ENCODE results near the gene MS4A7.

The MS4A7 gene

GRCh38 chr11:60371386-60371785, 6.9 kb upstream of the MS4A7 start:
- no peak for DNase-seq

DNA sequence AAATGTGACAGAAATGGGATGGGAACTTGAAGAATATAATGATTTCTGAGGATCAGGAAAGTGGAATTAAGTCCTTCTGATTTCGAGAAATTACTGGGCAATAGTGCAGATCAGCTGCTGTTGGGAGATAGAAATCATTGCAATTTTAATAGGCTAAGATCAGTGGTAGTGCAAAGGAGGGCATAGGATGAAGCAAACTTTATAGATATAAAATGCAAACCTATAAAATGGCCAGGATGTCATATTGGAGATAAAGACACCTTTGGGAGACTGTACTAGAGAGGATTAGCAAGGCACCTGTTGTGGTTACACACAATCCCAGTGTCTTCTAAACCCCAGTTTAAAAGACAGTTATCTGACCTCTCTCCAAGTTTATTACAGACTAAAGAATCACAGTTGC, 6.5 kb upstream of the MS4A7 start:
- no peak for DNase-seq

- no peak for DNase-seq
Measured at GRCh38 chr11:60372767-60373166, 5.6 kb upstream of the MS4A7 start.

- no peak for DNase-seq
Measured at GRCh38 chr11:60375316-60375715, 3.0 kb upstream of the MS4A7 start.

GRCh38 chr11:60376601-60377000, 1.7 kb upstream of the MS4A7 start:
- DNase-seq: no peak

DNA sequence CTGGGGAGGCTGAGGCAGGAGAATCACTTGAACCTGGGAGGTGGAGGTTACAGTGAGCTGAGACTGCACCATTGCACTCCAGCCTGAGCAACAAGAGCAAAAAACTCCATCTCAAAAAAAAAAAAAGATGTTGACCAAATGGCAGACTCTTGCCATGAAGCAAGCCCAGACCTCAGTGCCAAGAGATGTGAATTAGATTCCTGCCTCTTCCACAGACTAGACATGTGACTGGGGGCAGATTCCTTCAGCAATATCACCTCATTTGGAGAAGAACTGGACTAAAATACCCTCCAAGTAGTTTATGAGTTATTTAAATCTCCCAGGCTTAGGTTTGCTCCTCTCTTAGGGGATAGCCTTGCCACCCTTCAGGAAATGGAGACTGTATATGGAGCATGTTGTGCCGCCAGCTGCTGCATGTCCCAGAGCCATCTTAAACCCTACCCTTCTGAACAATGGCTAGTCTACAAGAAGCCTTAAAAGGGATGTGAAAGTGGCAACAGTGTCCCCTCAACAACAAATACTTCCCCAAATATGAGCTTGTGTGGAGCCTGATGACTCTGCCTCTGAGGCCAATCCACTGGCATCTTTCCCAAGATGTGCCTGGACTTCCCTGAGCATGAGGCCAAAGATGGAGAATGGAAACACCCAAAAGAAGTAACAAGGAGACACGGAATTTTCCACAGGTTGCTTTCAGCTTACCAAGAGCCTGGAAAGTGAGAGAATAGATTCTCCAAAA, 763 bp upstream of the MS4A7 start:
- DNase-seq: no peak

DNA sequence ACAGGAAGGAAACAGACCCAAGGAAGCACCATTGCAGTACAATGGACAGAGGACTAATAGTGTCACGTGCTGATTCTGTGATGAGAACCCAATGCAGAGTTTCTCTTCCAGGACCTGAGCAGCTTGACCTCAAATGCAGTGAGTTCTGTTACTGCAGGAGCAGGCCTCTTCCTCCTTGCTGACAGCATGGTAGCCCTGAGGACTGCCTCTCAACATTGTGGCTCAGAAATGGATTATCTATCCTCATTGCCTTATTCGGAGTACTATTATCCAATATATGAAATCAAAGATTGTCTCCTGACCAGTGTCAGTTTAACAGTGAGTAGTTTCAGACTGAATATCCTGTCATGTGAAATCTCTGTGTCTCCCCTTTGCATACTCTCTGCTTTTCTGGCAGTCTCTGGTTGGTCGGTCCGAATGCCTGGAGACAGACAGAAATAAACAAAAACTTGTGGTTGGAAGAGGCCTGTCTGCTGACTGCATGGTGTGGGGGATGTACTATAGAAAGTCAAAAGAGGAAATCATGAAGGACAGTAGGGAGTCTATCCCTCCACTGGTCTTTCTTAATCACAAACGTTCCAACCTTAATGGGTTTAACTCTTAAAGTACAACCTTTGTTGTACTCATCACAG, 11.1 kb downstream of the MS4A7 start:
- DNase-seq: no peak

GRCh38 chr11:60390419-60390818, 12.1 kb downstream of the MS4A7 start:
- no peak for DNase-seq

DNA sequence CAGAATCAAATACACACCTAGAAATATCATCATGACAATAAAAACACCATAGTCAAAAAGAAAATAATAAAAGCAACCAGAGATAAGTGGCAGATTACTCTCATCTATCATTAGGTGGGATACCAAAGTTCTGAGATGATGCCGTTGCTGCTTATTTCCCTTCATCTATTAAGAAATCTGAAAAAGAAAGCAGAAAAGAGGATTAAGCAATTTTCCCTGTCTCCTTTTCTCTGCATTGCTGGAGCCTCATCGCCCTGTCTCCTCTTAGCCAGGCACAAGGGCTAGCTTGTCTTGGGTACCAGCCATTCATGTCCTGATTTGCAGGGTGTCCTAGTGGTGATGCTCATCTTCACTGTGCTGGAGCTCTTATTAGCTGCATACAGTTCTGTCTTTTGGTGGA, 14.0 kb downstream of the MS4A7 start:
- no peak for DNase-seq

GRCh38 chr11:60393016-60393415, 14.7 kb downstream of the MS4A7 start:
- no peak for DNase-seq

- no peak for DNase-seq
Measured at GRCh38 chr11:60394666-60395380, 16.5 kb downstream of the MS4A7 start.

DNA sequence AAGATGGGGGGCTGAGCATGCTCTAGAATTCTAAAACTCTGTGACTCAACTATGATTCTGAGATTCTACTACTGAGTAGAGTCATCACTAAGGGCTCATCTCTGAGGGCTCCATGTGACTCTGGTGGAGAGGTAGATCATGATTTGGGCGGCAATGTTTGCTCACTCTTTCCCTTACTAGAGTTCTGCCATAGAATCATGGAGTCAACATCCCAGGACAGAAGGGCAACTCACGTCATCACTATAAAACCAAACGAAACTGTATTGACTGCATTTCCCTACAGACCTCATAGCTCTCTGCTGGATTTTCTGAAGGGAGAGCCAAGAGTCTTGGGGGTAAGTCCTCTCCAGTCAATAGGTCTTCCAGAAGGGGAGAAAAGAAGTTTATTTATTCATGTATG, 18.1 kb downstream of the MS4A7 start, which contains the start of gene MS4A14:
Gene MS4A14 (plus strand): TSS at position 78 of the 400 bp plus-strand sequence. CDS start 120 bp downstream, at position 198.
- no peak for DNase-seq

DNA sequence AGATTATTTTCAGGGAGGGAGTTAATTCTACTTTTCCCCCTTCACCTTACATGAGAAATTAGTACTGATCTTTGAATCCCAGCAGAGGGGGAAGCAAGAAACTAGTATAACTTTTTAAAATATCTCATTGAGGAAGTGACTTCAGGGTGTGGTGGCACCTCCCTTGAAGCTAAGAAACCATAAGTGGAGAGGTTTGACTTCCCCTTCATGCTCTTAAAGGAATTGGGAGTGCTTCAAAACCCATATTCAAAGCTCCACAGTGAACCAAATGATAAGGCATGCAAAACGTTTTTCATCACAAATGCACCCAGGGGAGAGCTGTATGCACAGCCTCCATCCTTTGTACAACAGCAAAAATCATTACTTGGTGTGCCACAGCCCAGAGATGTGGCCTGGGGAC, 18.5 kb downstream of the MS4A7 start:
- DNase-seq: no peak

DNA sequence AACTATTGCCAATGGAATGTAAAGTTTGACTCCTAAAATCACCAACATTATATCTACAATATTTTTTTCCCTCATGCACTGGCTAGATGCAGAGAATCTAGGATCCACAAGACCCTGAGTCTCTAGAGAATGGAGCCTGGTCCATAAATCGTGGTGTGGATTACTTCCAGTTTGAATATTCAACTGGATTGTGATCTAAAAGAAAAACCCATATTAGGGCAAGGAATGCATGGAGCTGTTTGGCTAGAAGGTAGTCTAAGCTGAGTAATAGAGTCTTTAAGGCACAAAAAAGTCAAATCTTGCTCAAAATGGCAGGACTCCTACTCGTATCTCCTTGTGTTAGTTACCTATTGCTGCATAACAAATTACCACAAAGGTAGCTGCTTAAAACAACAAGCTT, 41.7 kb downstream of the MS4A7 start:
- no peak for DNase-seq

DNA sequence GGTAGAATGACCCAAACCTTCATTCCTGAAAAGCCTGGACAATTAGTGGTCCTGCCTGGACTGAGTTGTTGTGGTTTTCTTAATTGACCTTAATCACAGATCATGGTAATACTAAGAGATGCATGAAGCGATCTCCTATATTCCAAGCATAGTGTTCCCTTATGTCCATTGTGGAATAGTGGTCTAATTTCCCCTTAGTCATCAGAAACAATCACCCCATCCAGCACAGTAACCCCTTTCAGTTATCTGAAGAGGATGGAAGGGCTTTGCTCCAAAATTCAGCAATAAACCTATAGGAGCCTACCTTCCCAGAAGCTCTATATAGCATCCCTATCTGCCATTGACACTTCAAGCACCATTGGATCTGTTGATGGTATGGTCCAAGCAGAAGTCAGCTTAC, 44.3 kb downstream of the MS4A7 start:
- DNase-seq: no peak

- DNase-seq: no peak
Measured at GRCh38 chr11:60428517-60428916, 50.2 kb downstream of the MS4A7 start.

GRCh38 chr11:60429272-60429671, 50.9 kb downstream of the MS4A7 start, which contains the start of gene MS4A5:
TSS of gene MS4A5 (plus strand) at chr11:60429572. CDS start at chr11:60429675, 103 bp downstream.
- DNase-seq: no peak

GRCh38 chr11:60431251-60431650, 52.9 kb downstream of the MS4A7 start:
- DNase-seq: no peak

GRCh38 chr11:60433401-60433800, 55.1 kb downstream of the MS4A7 start:
- DNase-seq: no peak
